Stimulated activated CD8-positive, alpha-beta memory T cell treated with anti-CD3 and anti-CD28 coated beads, Interleukin-15, amount 100 ng/mL, for 4 hours (primary cell): ENCODE results near the gene EPHA3.

ENCODE experiments used
- DNase-seq, 2 donors: peaks; one replicate each; pipeline ENCODE4 v3.0.0-alpha.2; 2020; ENCODE audit warnings: low read depth in 2 of 2

Gene EPHA3

GRCh38 chr3:89145995-89146394 lies 38.6 kb downstream of the EPHA3 start:
- no peak for DNase-seq

- DNase-seq = no peak
These were observed 47.0 kb downstream of the EPHA3 start for GRCh38 chr3:89154416-89154815.

- no peak for DNase-seq
These were observed 48.4 kb downstream of the EPHA3 start for GRCh38 chr3:89155811-89156210.

DNA sequence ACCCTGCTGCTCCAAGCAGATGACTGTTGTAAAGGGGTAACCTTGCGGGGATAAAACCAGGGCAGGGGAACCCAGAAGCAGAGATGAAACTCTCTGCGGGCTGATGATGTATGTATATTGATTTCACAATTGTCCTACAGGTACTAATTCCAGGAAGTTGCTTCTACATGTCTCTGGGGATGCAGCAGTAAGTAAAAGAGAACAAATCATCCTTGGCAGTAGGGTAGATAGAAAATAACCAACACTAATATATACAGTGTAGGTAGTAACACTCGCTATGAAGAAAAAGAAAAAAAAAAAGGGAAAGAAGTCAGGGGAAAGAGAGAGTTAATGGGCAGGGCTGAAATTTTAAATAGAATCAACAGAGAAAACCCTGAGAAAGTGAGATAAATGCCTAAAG lies 50.2 kb downstream of the EPHA3 start:
- DNase-seq = no peak

- DNase-seq = no peak
These were observed 52.2 kb downstream of the EPHA3 start for GRCh38 chr3:89159605-89160004.

- no peak for DNase-seq
These were observed 57.4 kb downstream of the EPHA3 start for GRCh38 chr3:89164774-89165173.

GRCh38 chr3:89165636-89166263 lies 58.3 kb downstream of the EPHA3 start:
- no peak for DNase-seq

GRCh38 chr3:89171687-89172545 lies 64.5 kb downstream of the EPHA3 start:
- no peak for DNase-seq

DNA sequence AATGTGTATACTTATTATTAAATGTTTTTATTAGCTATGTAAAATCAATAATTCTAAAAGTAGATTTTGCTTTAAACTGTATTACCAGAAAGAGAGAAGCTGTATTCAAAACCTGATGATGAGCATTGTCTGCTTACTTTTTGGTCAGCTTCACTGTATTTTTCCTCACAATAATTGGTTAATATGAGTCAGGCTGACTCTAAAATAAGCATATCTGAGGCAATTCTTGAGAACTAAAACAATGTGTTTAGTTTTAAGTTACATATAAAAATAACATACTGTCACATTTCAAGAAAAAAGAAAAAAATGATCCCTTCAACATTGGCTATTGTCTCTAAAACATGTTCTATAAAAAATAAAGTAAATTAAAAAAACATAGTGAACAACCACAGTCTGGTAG lies 66.1 kb downstream of the EPHA3 start:
- no peak for DNase-seq

GRCh38 chr3:89179355-89180001 lies 72.1 kb downstream of the EPHA3 start:
- DNase-seq = no peak

GRCh38 chr3:89180334-89180733 lies 72.9 kb downstream of the EPHA3 start:
- DNase-seq = no peak

DNA sequence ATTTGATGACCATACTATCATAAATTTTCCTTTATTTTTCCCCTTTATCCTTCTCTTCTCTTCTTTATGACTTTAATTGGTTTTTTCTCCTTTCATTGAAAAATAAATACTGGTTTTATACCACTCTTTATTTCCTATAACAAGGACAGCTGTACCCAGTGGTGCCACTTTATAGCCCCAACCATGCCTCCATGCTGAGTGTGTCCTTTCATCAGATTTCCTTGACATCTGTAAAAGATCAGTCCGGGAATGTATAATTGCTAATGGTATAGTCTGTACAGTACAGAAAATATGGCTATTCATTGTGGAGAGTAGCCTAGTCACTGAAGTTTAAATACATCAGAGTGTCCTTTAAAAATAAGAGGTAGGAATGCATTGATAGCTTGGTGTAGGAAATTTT lies 74.6 kb downstream of the EPHA3 start:
- no peak for DNase-seq

GRCh38 chr3:89184151-89184995 lies 77.0 kb downstream of the EPHA3 start:
- DNase-seq = no peak

DNA sequence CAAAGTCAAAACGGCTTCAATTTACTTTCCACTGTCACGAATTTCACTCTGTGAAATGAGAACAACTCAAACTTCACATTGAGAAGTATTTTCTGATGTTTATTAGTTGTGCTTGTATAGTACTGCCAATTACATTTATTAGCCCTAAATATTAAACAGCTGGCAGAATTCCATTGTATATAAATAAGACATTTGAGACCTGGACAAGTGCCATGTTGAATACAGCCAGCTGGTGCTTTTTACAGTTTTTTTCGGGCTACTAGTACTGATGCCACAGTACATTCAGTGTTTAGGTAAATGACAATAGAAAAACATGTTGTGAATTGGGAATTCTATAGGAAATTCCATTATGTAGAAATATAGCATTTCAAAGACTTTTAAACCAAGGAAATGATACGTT lies 79.0 kb downstream of the EPHA3 start:
- DNase-seq = no peak

GRCh38 chr3:89198591-89198990 lies 91.2 kb downstream of the EPHA3 start:
- DNase-seq = no peak

DNA sequence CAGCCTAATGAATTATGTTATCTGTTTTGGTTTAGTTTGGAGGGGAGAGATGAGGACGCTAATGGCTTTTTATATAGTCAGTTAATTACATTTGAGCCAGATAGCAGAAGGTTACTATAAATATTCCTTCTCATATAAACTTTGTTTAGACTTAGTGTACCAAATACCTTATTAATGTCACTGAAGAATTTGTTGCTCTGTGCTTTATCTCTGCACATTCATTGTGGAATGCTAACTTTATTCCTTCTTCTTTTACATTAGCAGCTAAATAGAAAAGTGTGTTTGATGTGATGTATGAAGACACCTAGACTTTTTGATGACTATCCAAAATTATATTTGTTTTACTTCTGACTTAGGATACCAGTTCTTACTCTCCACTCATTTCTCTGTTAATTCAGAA lies 105.2 kb downstream of the EPHA3 start:
- DNase-seq = no peak

DNA sequence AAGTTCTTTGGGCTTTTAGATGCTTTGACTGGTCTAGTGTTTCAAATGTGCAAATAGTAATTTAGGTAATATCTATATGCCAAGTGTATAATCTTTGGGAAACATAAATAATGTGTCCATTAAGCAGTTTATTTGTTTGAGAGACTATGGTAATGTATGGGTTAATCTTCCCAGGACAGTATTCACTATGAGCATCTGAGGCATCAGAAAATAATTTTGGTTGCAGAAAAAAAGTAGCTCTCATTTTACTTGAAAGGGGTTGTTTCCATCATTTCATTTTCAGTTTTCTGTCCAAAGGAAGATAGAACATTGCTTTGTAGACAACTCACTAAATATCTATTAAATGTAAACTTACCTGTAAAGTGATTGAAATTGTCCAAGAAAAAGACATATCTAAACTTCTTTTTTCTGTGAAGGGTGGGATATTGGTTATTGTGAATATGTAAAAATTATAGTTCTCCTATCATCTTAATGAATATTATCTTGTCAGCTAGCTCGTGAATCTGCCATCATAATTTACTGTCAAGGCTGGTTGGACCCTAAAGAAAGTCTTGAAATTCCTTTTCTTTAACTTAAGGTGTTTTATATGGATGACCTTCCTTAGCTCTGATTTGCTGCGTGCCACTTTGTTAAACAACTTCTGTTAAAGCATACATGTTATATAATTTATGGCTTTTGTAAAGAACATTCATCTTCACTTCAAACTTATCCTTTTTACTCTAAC lies 108.8 kb downstream of the EPHA3 start:
- no peak for DNase-seq

GRCh38 chr3:89217148-89217685 lies 109.8 kb downstream of the EPHA3 start:
- DNase-seq = no peak

GRCh38 chr3:89221924-89222323 lies 114.5 kb downstream of the EPHA3 start:
- DNase-seq = no peak

DNA sequence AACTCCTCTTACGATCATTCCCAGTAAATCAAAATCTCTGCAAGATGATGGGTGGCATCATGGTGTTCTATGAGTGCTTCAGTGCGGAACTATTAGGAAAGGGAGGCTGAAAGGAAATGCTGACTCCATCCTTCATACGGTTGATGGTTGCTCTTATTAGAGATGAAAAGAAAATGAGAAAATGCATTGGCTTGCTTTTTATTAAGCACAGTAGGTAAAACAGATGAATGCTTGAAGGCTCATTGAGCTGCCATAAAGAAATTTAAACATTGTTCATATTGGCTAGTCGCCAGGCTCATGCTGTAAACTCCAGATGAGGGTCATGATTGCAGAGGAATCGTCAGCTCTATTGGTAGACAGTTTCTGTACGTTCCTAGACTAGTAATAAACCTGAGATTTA lies 115.8 kb downstream of the EPHA3 start:
- no peak for DNase-seq

GRCh38 chr3:89227218-89227617 lies 119.8 kb downstream of the EPHA3 start:
- DNase-seq = no peak
